Upper lobe of left lung (tissue), 4 donors: Measurements from ENCODE around the gene FGF23.

Experiments used
- EP300 ChIP-seq, 4 donors: sonication (generic); formaldehyde crosslinking; IDR thresholded peaks; one replicate each; pipeline ENCODE4 v1.5.1; 2017; ENCODE audit warnings: antibody characterized with exemption in 4 of 4, control low read depth in 2 of 4
- POLR2AphosphoS5 ChIP-seq, 2 donors: sonication (generic); formaldehyde crosslinking; IDR thresholded peaks; one replicate each; pipeline ENCODE4 v1.5.1; 2017; ENCODE audit warnings: antibody characterized with exemption in 2 of 2
- TF ChIP-seq, protein P1 (sequence below), 6 experiments: fragments of 450-650 bp in 4 of 6; fragments of 200-600 bp in 2 of 6; sonication (generic) in 2 of 6; IDR thresholded peaks; one replicate each; pipeline ENCODE4 v1.5.1; 2016 to 2019; ENCODE audit warnings: antibody characterized with exemption in 6 of 6

DNA sequence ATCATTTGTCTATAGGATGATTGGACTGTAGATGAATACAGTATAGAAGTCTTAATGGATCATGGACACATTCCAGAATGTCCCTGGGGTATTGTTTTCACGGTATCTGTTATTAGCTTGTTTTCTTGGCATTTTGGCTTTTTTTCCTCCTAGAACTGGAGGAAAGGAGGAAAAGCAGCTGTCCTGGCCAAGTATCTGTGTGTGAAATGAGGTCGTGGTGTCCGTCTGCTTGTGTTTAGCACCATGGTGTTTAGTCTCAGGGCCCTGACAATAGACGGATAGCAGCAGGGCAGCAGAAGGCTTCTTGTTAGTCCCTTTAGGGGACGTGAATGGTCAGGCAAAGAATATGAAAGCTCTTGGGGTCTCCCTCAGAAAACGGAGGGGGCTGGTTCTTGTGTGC is 44.9 kb upstream of the FGF23 start:
- no peak for TF ChIP-seq POLR2AphosphoS5 (IDR thresholded peaks at IDR 0.05)
- TF ChIP-seq, protein P1, sequence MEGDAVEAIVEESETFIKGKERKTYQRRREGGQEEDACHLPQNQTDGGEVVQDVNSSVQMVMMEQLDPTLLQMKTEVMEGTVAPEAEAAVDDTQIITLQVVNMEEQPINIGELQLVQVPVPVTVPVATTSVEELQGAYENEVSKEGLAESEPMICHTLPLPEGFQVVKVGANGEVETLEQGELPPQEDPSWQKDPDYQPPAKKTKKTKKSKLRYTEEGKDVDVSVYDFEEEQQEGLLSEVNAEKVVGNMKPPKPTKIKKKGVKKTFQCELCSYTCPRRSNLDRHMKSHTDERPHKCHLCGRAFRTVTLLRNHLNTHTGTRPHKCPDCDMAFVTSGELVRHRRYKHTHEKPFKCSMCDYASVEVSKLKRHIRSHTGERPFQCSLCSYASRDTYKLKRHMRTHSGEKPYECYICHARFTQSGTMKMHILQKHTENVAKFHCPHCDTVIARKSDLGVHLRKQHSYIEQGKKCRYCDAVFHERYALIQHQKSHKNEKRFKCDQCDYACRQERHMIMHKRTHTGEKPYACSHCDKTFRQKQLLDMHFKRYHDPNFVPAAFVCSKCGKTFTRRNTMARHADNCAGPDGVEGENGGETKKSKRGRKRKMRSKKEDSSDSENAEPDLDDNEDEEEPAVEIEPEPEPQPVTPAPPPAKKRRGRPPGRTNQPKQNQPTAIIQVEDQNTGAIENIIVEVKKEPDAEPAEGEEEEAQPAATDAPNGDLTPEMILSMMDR (IDR thresholded peaks at IDR 0.05) = no peak
- TF ChIP-seq EP300 (IDR thresholded peaks at IDR 0.05) = no peak
